Tibial nerve (tissue), 4 donors: Measurements from ENCODE around the gene EPG5. TPM values are rescaled to one million over a fixed set of nuclear protein-coding genes. Genes with fewer than 3 reads are reported as not detected.

Source experiments
- DNase-seq, 2 donors: peaks; one replicate each; pipeline ENCODE4 v3.0.0-alpha.2; 2019; ENCODE audit warnings: low spot score in 2 of 2
- H3K27ac ChIP-seq, 4 donors: fragments of 200-600 bp; sonication (generic) in 3 of 4; one replicate each; pipeline ENCODE4 v1.5.1; 2017 to 2019; ENCODE audit warnings: mild to moderate bottlenecking in 1 of 4
- H3K27me3 ChIP-seq, 2 donors: fragments of 200-600 bp; sonication (generic) in 1 of 2; one replicate each; pipeline versions ENCODE4 v1.5.1 to v1.6.0; 2017 to 2019
- H3K36me3 ChIP-seq, 3 donors: fragments of 200-600 bp; sonication (generic); one replicate each; pipeline ENCODE4 v1.5.1; 2018 to 2019
- H3K4me1 ChIP-seq, 4 donors: fragments of 200-600 bp; sonication (generic) in 3 of 4; one replicate each; pipeline ENCODE4 v1.5.1; 2017 to 2019
- H3K4me3 ChIP-seq, 4 donors: fragments of 200-600 bp; sonication (generic) in 3 of 4; one replicate each; pipeline ENCODE4 v1.5.1; 2017 to 2019; ENCODE audit warnings: mild to moderate bottlenecking in 1 of 4, moderate library complexity in 1 of 4
- H3K9me3 ChIP-seq, 4 donors: fragments of 200-600 bp; sonication (generic) in 3 of 4; one replicate each; pipeline ENCODE4 v1.5.1; 2017 to 2019
- EP300 ChIP-seq, 2 donors: sonication (generic); formaldehyde crosslinking; IDR thresholded peaks; one replicate each; pipeline ENCODE4 v1.6.1; 2017; ENCODE audit warnings: antibody characterized with exemption in 2 of 2, mild to moderate bottlenecking in 1 of 2
- POLR2A ChIP-seq, 2 donors: fragments of 450-650 bp; IDR thresholded peaks; one replicate each; pipeline ENCODE4 v1.6.1; 2017; ENCODE audit warnings: antibody characterized with exemption in 2 of 2, mild to moderate bottlenecking in 2 of 2, moderate library complexity in 2 of 2
- WGBS, 2 donors: methylation state at CpG; one replicate each; pipeline ENCODE4 v1.1.5; 2018; 5-methylcytosine and 5-hydroxymethylcytosine counted together
- total RNA-seq, 4 donors: library from RNA; depleted of rRNA; stranded (reverse); fragments of >200 nt; gene quantifications; one replicate each; pipeline ENCODE4 v1.1.0, GENCODE V29; 2016
- TF ChIP-seq, protein P1 (sequence below), 5 experiments: fragments of 200-600 bp in 3 of 5; fragments of 450-650 bp in 2 of 5; sonication (generic) in 3 of 5; IDR thresholded peaks; one replicate each; pipeline ENCODE4 v1.5.1; 2016 to 2019; ENCODE audit warnings: antibody characterized with exemption in 5 of 5, mild to moderate bottlenecking in 3 of 5, moderate library complexity in 2 of 5

The EPG5 gene
- total RNA-seq: 10 to 100 TPM; 26.1 to 48.3 (median 40.6) TPM

DNA sequence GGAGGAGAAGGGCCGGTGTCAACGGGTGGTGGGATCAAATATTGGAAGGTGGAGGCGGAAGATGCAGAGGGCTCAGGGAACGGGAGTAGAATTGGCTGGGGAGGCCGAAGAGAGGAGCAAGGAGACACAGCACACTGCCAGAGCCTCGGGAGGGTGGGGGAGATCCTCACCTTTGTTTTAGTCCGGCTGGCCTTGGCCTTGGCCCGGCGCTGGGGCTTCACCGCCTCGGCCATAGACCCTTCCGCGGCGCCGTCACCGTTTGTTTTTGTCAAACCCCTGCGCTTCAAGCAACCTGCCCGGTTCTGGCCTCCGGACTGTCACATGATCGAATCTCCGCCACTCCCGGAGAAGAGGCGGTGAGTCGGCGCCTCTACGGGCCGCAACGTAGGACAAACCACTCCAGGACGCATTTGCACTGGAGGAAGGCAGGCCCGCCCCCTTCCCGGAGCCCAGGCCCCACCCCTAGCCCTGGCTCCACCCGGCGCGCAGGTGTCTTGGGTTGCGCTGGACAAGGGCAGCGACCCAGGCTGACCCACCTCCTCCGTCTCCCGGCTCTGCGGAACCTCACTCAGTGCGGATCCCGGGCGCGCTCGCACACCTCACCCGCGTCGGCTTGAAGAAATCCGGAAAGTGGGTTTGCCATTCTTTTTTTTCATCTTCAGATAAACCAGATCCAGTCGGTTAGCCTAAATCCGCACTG, at the start of gene EPG5:
Gene EPG5 (minus strand): TSS at position 323 of the 700 bp plus-strand sequence. CDS start 90 bp downstream, at position 233.
- Histone ChIP-seq H3K9me3 (no peaks in the 10 kb centered on the region), H3K27me3 (no peaks in the 10 kb centered on the region), H3K27ac (peak within 1 kb of the TSS in 3 of 4 donors; percentile 26 to 76 (median 70)), H3K4me3 (peak within 1 kb of the TSS; percentile 64 to 73 (median 66)), H3K4me1 (peaks cover 0 to 42% (median 6%) of the 10 kb centered on the region in 4 donors), H3K36me3 (no peaks in the 10 kb centered on the region)
- DNase-seq: peak; percentile 86 to 93
- WGBS, 2 donors: 0 to 2% methylated on average over 32 to 35 of the region's 50 CpGs
- TF ChIP-seq EP300 (IDR thresholded peaks at IDR 0.05) (peak in 1 of 2 donors; percentile 88), POLR2A (IDR thresholded peaks at IDR 0.05) (peak in 1 of 2 donors; percentile 52)
- TF ChIP-seq, protein P1, sequence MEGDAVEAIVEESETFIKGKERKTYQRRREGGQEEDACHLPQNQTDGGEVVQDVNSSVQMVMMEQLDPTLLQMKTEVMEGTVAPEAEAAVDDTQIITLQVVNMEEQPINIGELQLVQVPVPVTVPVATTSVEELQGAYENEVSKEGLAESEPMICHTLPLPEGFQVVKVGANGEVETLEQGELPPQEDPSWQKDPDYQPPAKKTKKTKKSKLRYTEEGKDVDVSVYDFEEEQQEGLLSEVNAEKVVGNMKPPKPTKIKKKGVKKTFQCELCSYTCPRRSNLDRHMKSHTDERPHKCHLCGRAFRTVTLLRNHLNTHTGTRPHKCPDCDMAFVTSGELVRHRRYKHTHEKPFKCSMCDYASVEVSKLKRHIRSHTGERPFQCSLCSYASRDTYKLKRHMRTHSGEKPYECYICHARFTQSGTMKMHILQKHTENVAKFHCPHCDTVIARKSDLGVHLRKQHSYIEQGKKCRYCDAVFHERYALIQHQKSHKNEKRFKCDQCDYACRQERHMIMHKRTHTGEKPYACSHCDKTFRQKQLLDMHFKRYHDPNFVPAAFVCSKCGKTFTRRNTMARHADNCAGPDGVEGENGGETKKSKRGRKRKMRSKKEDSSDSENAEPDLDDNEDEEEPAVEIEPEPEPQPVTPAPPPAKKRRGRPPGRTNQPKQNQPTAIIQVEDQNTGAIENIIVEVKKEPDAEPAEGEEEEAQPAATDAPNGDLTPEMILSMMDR (IDR thresholded peaks at IDR 0.05): peak in 1 of 5 experiments; percentile 9

DNA sequence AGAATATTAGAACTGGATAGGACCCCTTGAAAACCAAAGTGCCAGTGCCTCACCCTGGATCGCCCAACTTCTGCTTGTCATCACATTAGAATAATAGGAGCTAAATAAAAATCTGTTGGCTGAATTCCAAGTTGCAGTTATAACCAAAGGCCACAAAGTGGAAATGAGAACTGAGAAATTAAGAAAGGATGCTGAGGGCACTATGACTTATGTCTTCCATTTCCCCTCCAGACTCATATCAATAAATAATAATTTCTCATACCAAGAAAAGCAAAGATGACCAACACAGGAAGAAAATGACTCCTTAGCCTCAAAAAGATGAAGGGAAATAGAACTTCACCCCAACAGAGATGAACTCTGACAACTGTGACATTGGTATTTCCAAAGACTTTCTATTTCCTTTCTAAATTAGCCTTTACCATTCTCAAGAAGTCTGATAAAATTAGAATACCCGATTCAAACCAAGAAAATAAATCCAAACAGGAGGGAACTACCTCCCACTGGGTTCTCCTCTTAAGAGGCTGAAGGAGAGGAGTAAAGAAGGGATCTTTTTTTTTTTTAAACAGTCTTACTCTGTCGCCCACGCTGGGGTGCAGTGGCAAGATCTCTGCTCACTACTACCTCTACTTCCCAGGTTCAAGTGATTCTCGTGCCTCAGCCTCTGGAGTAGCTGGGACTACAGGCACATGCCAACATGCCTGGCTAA, 46.5 kb upstream of the EPG5 start:
- no peak overlapping the region for H3K27ac ChIP-seq
- no peaks in the 10 kb centered on the region for H3K9me3 ChIP-seq
- WGBS, 2 donors: 72 to 77% methylated on average over 5 of the region's 5 CpGs
- no peak overlapping the region for H3K4me3 ChIP-seq
- H3K36me3 ChIP-seq: no peaks in the 10 kb centered on the region
- no peaks in the 10 kb centered on the region for H3K4me1 ChIP-seq
- TF ChIP-seq, protein P1 (IDR thresholded peaks at IDR 0.05): no peak
- TF ChIP-seq EP300 (IDR thresholded peaks at IDR 0.05): no peak
- TF ChIP-seq POLR2A (IDR thresholded peaks at IDR 0.05): no peak
- DNase-seq: no peak
- H3K27me3 ChIP-seq: no peaks in the 10 kb centered on the region

- H3K27me3 ChIP-seq: no peaks in the 10 kb centered on the region
- no peaks in the 10 kb centered on the region for H3K9me3 ChIP-seq
- H3K27ac ChIP-seq: no peak overlapping the region
- peak in 1 of 2 donors; percentile 8 for DNase-seq
- H3K4me3 ChIP-seq: no peak overlapping the region
- TF ChIP-seq, protein P1 (IDR thresholded peaks at IDR 0.05): no peak
- TF ChIP-seq EP300 (IDR thresholded peaks at IDR 0.05): no peak
- TF ChIP-seq POLR2A (IDR thresholded peaks at IDR 0.05): no peak
- H3K4me1 ChIP-seq: no peaks in the 10 kb centered on the region
- no peaks in the 10 kb centered on the region for H3K36me3 ChIP-seq
- WGBS, 2 donors: 78 to 90% methylated on average over 4 of the region's 4 CpGs
Observed at GRCh38 chr18:46010676-46011075, 43.5 kb upstream of the EPG5 start.

DNA sequence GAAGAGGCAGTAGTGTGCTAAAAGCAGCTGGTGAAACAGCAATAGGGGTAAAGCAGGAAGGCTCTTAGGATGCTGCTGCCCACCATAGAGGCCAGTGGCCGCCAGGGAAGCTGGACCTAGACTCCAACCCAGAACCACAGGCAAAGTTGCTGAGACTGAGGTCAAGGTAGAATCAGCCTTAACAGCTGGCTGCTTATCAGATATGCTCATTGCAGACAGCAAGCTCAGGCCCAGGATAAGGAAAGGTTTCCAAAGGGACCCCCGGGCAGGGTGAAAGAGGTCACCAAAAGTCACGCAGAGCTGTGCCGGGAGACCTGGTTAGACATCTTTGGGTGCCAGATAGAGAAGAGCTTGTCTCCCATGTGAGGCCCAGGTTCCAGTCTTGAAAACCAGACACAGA, 42.9 kb upstream of the EPG5 start:
- Histone ChIP-seq H3K27me3 (no peaks in the 10 kb centered on the region), H3K9me3 (no peaks in the 10 kb centered on the region), H3K4me3 (no peak overlapping the region), H3K4me1 (no peaks in the 10 kb centered on the region), H3K27ac (no peak overlapping the region), H3K36me3 (no peaks in the 10 kb centered on the region)
- WGBS, 2 donors: 85 to 91% methylated on average over 4 of the region's 4 CpGs
- DNase-seq: no peak
- TF ChIP-seq POLR2A (IDR thresholded peaks at IDR 0.05) (no peak), EP300 (IDR thresholded peaks at IDR 0.05) (no peak)
- TF ChIP-seq, protein P1 (IDR thresholded peaks at IDR 0.05): no peak
